WTC11 (cell line): ENCODE measurements around the gene SH3BP2. TPM values are rescaled to one million over a fixed set of nuclear protein-coding genes. Genes with fewer than 3 reads are reported as not detected.
A peak's percentile ranks its signal among the peaks of the same experiment; 100 is the strongest.

ENCODE experiments used
- ATAC-seq: fragments of 200-7000 bp; cut with Tn5 transposase; 2 replicates; pipeline ENCODE4 v1.10.0; 2021; ENCODE audit warnings: mild to moderate bottlenecking, moderate library complexity
- CTCF ChIA-PET: fragments of 300-600 bp; sonication (Branson Sonifier 250); formaldehyde crosslinking; loops from one replicate; lab custom pipeline; 2021; ENCODE audit warnings: antibody characterized with exemption; lab: Charles Lee
- POLR2A ChIA-PET: fragments of 350-600 bp; sonication (Branson Sonifier 250); formaldehyde crosslinking; loops from one replicate; lab custom pipeline; 2021; ENCODE audit warnings: antibody characterized with exemption; lab: Charles Lee
- DNase-seq: peaks from one replicate; pipeline ENCODE4 v3.0.0; 2021; ENCODE audit warnings: low spot score
- H3K27ac Mint-ChIP-seq: 2 replicates; pipeline ENCODE4 v1.8.0; 2021; ENCODE audit warnings: mixed read lengths
- H3K27me3 Mint-ChIP-seq: 2 replicates; pipeline ENCODE4 v1.8.0; 2021; ENCODE audit warnings: low read depth, mild to moderate bottlenecking, moderate library complexity, mixed read lengths
- H3K36me3 Mint-ChIP-seq: 2 replicates; pipeline ENCODE4 v1.8.0; 2021; ENCODE audit warnings: mixed read lengths
- H3K4me1 Mint-ChIP-seq: 2 replicates; pipeline ENCODE4 v1.8.0; 2022; ENCODE audit warnings: mixed read lengths
- H3K4me3 Mint-ChIP-seq: 2 replicates; pipeline ENCODE4 v1.8.0; 2021; ENCODE audit warnings: mild to moderate bottlenecking, moderate library complexity, mixed read lengths
- H3K9me3 Mint-ChIP-seq: 2 replicates; pipeline ENCODE4 v1.8.0; 2021; ENCODE audit warnings: mixed read lengths
- CREM ChIP-seq: sonication (generic); formaldehyde crosslinking; IDR thresholded peaks from 2 replicates; pipeline ENCODE4 v1.8.1; 2022; ENCODE audit warnings: mild to moderate bottlenecking, missing genetic modification reagents, moderate library complexity
- E2F5 ChIP-seq: sonication (generic); formaldehyde crosslinking; IDR thresholded peaks from 2 replicates; pipeline ENCODE4 v1.8.1; 2022; ENCODE audit warnings: mild to moderate bottlenecking, moderate library complexity, missing genetic modification reagents
- IRF2 ChIP-seq: sonication (generic); formaldehyde crosslinking; IDR thresholded peaks from 2 replicates; pipeline ENCODE4 v1.8.0; 2022; ENCODE audit warnings: low read depth, missing genetic modification reagents, borderline replicate concordance
- JAZF1 ChIP-seq: fragments of 250-450 bp; sonication (Bioruptor Pico); IDR thresholded peaks from 2 replicates; pipeline ENCODE4 v1.9.0; 2021; ENCODE audit warnings: moderate library complexity, mild to moderate bottlenecking, inconsistent platforms
- MLX ChIP-seq: sonication (generic); formaldehyde crosslinking; IDR thresholded peaks from 2 replicates; pipeline ENCODE4 v1.8.1; 2023; ENCODE audit warnings: mild to moderate bottlenecking, missing genetic modification reagents, moderate library complexity
- NFYB ChIP-seq: sonication (generic); formaldehyde crosslinking; conservative IDR thresholded peaks from 2 replicates; pipeline ENCODE4 v1.8.0; 2022; ENCODE audit warnings: low read depth, missing genetic modification reagents
- PREB ChIP-seq: sonication (generic); formaldehyde crosslinking; IDR thresholded peaks from 2 replicates; pipeline ENCODE4 v1.8.1; 2022; ENCODE audit warnings: mild to moderate bottlenecking, missing genetic modification reagents, moderate library complexity, borderline replicate concordance
- TEAD1 ChIP-seq: sonication (generic); formaldehyde crosslinking; IDR thresholded peaks from 2 replicates; pipeline ENCODE4 v1.8.0; 2022; ENCODE audit warnings: mild to moderate bottlenecking, missing genetic modification reagents
- ZNF138 ChIP-seq: sonication (generic); formaldehyde crosslinking; conservative IDR thresholded peaks from 2 replicates; pipeline ENCODE4 v1.8.1; 2022; ENCODE audit warnings: mild to moderate bottlenecking, moderate library complexity, missing genetic modification reagents
- ZNF263 ChIP-seq: sonication (generic); formaldehyde crosslinking; IDR thresholded peaks from 2 replicates; pipeline ENCODE4 v1.8.1; 2022; ENCODE audit warnings: low read depth, mild to moderate bottlenecking, moderate library complexity, missing genetic modification reagents
- ZNF396 ChIP-seq: fragments of 250-450 bp; sonication (Bioruptor Pico); IDR thresholded peaks from 2 replicates; pipeline ENCODE4 v1.8.0; 2021; ENCODE audit warnings: mild to moderate bottlenecking, moderate library complexity, borderline replicate concordance
- ZNF532 ChIP-seq: fragments of 250-450 bp; sonication (Bioruptor Pico); IDR thresholded peaks from 2 replicates; pipeline ENCODE4 v1.9.0; 2021; ENCODE audit warnings: mild to moderate bottlenecking, borderline replicate concordance
- total RNA-seq: library from RNA; stranded (reverse); gene quantifications from 3 replicates; pipeline ENCODE4 v1.2.3, GENCODE V29; 2021
- TF ChIP-seq, protein P1 (sequence below): sonication (generic); formaldehyde crosslinking; IDR thresholded peaks from 2 replicates; pipeline ENCODE4 v1.8.0; 2023; ENCODE audit warnings: missing genetic modification reagents
- TF ChIP-seq, protein P2 (sequence below): sonication (generic); formaldehyde crosslinking; conservative IDR thresholded peaks from 2 replicates; pipeline ENCODE4 v1.8.1; 2022; ENCODE audit warnings: mild to moderate bottlenecking, missing genetic modification reagents

SH3BP2 gene
- total RNA-seq, 1 experiment from 2014 or later, result 49.1 TPM

- TF ChIP-seq PREB (CRISPR knock-in tag), result no peak
- no peak for TF ChIP-seq ZNF396 (CRISPR knock-in tag)
- no peak for TF ChIP-seq IRF2
- peak; percentile 96 for TF ChIP-seq NFYB (CRISPR knock-in tag)
- TF ChIP-seq ZNF263 (CRISPR knock-in tag), result no peak
- TF ChIP-seq, protein P1, sequence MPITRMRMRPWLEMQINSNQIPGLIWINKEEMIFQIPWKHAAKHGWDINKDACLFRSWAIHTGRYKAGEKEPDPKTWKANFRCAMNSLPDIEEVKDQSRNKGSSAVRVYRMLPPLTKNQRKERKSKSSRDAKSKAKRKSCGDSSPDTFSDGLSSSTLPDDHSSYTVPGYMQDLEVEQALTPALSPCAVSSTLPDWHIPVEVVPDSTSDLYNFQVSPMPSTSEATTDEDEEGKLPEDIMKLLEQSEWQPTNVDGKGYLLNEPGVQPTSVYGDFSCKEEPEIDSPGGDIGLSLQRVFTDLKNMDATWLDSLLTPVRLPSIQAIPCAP, result no peak
- no peak for TF ChIP-seq TEAD1
- no peak for TF ChIP-seq CREM (CRISPR knock-in tag)
- no peak for TF ChIP-seq ZNF532
- TF ChIP-seq, protein P2, sequence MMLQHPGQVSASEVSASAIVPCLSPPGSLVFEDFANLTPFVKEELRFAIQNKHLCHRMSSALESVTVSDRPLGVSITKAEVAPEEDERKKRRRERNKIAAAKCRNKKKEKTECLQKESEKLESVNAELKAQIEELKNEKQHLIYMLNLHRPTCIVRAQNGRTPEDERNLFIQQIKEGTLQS (CRISPR knock-in tag), result no peak
- no peak for TF ChIP-seq MLX (CRISPR knock-in tag)
- TF ChIP-seq E2F5 (CRISPR knock-in tag), result peak; percentile 44; the same call in 1 of the 2 replicates
- TF ChIP-seq ZNF138 (CRISPR knock-in tag), result no peak
- TF ChIP-seq, all 79 proteins: peak for 9
Measured at GRCh38 chr4:2843263-2843940, 50.5 kb downstream of the SH3BP2 start, which contains the start of gene ADD1 (continued).

DNA sequence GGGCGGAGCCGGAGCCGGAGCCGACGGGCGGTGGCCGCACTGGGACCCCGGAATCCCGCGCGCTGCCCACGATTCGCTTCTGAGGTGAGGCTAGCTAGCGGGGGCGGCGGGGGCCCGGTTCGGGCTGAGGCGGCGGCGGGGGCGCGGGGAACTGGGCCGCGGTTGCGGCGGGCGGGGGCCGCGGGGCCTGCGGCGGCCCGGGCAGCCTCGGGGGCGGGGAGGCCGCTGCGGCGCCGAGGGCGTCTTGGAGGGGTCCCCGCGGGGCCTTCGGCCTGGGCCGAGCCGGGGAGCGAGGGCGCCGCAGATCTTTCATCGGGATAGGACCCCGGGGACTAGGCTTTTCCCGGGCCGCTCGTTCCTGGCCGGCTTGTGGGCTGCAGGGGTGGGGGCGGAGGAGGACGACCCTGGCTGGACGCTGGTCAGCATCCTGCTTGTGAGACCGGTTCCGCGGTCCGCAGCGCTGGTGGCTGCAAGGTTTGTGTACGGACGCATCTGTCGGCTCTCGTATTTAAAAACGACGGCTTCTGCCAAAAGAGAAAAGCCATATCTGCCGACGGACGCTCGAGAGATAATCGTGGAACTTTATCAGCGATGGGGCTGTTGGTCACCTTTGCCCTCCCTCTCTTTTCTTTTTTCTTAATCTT is 51.2 kb downstream of the SH3BP2 start:
- peak; percentile 20 for ATAC-seq
- Mint-ChIP-seq H3K27ac (peak overlapping the region; percentile 85), H3K27me3 (no peaks in the 10 kb centered on the region; the same call in 1 of the 2 replicates), H3K9me3 (peaks cover 6% of the 10 kb centered on the region), H3K36me3 (peaks cover 4% of the 10 kb centered on the region), H3K4me1 (peaks cover 32% of the 10 kb centered on the region), H3K4me3 (peak overlapping the region; percentile 91)
- ChIA-PET CTCF (no interaction called here), POLR2A (no interaction called here)
- peak; percentile 56 for DNase-seq
- TF ChIP-seq JAZF1, result no peak
- TF ChIP-seq MLX (CRISPR knock-in tag), result no peak
- no peak for TF ChIP-seq ZNF396 (CRISPR knock-in tag)
